ENCODE measurements around the gene MED12. TPM values are rescaled to one million over a fixed set of nuclear protein-coding genes. Genes with fewer than 3 reads are reported as not detected.

MED12 gene
- total RNA-seq, result 31.5 and 34.5 TPM in 2 replicates

DNA sequence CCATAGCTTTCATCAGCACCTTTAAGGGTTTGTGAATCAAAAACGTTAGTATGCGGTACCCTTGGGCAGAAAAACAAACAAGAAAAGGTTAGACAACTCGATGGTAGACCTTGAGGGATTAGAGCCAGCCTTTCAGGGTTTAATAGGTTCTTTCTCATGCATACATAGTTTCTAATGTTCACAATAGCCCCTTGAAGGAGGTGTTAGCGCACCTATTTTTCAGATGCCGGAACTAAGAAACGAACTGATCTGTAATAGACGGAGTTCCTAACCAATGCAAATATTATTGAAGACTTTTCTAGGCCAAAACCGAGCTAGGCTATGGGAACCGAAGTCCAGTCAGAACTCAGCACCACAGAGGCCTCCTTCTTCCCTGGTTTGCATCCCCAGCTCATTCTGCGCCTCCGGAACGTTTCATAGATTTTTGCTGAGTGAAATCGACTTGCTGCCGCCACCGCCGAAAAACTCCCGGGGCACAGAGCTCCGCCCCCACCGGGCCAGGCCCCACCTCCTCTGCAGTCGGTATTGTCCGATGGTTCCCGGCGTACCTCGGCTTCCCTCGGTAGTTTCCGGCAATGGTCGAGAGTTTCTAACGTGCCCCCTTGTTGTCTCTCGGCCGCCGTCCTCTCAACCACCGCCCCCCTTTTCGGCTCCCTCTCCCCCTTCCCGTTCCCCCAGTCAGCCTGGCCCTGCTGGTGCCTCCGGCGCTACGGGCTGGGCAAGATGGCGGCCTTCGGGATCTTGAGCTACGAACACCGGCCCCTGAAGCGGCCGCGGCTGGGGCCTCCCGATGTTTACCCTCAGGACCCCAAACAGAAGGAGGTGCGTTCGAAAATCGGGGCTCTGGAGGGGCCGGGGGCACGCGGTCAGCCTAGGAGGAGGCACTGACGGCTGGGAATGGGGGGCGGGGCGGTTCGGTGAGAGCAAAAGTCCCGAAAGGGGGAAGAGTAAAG lies at the start of gene MED12:
MED12 (plus strand) TSS at position 565 of the 953 bp plus-strand sequence; CDS start at position 724, 159 bp downstream.
- TF ChIP-seq, protein P1, sequence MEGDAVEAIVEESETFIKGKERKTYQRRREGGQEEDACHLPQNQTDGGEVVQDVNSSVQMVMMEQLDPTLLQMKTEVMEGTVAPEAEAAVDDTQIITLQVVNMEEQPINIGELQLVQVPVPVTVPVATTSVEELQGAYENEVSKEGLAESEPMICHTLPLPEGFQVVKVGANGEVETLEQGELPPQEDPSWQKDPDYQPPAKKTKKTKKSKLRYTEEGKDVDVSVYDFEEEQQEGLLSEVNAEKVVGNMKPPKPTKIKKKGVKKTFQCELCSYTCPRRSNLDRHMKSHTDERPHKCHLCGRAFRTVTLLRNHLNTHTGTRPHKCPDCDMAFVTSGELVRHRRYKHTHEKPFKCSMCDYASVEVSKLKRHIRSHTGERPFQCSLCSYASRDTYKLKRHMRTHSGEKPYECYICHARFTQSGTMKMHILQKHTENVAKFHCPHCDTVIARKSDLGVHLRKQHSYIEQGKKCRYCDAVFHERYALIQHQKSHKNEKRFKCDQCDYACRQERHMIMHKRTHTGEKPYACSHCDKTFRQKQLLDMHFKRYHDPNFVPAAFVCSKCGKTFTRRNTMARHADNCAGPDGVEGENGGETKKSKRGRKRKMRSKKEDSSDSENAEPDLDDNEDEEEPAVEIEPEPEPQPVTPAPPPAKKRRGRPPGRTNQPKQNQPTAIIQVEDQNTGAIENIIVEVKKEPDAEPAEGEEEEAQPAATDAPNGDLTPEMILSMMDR (IDR thresholded peaks at IDR 0.05; ENCODE audit: insufficient read depth, low read depth, low read length), result no peak
- peak; percentile 83 for DNase-seq (ENCODE audit: low read depth)
- H3K4me3 ChIP-seq (ENCODE audit: low read depth, low read length), result peak within 1 kb of the TSS; percentile 72

DNA sequence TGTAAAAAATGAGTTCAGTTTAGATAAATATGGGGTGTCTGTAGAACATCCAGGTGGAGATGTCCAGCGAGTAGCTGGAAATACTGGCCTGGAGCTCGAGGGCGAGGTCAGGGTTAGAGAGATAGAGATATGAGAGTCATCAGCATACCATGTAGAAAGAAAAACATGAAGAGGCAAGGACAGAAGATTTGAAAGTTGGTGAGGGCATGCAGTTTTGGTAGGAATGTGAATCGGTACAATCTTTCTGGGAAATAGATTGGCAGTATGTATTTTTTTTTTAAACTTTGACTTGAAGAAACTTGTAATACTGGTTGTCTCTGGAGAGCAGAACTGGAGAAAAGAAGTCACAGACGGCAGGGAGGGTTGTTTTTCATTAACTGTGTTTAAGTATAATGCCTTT lies 47.9 kb upstream of the MED12 start:
- TF ChIP-seq, protein P1 (IDR thresholded peaks at IDR 0.05; ENCODE audit: insufficient read depth, low read depth, low read length), result no peak
- no peak overlapping the region for H3K4me3 ChIP-seq (ENCODE audit: low read depth, low read length)
- DNase-seq (ENCODE audit: low read depth), result no peak

DNA sequence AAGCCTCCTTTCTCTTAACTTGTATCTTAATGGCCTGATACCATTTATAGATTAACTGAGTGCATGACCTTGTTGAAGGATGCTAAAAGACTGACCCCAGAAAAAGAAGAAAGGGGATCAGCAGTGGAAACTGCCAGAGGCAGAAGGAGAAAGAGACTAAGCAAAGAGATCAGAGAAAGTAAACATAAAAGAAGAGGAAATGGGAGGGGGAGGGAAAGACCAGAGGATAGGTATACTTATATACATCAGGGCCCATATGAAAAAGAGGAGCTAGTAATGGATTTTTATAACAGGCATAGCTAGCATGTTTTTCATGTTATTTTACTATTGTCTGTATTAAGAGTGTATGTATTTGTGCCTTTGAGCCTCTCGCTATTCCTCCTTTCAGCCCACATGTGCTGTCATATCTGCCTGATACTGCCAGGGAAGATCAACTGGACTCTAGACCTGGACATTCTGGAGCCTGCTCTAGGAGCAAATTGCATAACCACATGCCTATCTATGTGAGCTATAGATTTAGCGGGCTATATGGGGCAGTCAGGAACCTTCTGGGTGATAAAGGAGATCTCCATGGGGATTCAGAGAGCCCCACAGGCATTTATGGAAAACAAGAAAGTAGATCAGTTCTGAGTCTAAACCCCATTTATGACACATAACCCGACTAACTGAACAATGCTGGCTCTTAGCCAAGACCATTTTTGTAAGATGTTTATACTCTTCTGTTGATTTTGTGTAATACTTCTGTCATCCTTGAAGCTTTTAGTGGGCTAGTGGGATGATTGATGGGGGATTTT lies 36.9 kb upstream of the MED12 start:
- no peak overlapping the region for H3K4me3 ChIP-seq (ENCODE audit: low read depth, low read length)
- DNase-seq (ENCODE audit: low read depth), result no peak
- TF ChIP-seq, protein P1 (IDR thresholded peaks at IDR 0.05; ENCODE audit: insufficient read depth, low read depth, low read length), result no peak

DNA sequence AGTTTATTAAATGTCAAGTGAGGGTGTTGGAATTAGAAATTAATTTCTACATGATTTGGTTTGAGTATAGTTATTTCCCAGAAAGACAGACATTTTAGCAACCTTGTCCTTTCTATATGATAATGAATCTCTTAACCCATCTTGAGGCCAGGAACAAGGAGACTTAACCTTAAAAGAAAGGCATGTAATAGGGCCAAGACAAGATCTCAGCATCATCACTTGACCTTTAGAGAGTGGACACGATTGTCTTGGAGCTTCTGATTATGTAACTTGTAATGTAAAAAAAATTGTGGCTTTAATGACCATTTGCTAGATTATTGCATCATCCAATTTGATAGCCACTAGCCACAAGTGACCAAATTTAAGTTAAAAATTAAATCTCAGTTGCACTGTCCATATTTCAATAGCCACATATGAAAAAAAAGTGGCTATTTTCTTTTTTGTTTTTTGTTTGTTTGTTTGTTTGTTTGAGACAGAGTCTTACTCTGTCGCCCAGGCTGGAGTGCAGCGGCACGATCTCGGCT lies 36.2 kb upstream of the MED12 start:
- H3K4me3 ChIP-seq (ENCODE audit: low read depth, low read length), result no peak overlapping the region
- TF ChIP-seq, protein P1 (IDR thresholded peaks at IDR 0.05; ENCODE audit: insufficient read depth, low read depth, low read length), result no peak
- no peak for DNase-seq (ENCODE audit: low read depth)

DNA sequence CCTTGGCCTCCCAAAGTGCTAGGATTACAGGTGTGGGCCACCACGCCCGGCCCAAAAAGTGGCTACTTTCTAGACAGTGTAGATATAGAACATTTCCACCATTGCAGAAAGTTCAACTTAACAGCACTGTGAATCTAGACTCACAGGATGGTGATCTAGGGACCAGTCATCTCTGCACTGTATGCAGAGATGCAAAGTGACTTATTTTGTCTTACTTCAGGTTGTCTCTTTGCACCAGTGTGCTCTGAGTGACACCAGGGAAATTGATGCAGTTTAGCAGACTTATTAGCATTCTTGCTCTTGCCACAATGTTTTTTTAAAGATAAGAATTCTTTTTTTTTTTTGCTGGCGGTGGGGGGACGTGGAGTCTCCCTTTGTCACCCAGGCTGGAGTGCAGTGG lies 35.6 kb upstream of the MED12 start:
- TF ChIP-seq, protein P1 (IDR thresholded peaks at IDR 0.05; ENCODE audit: insufficient read depth, low read depth, low read length), result no peak
- H3K4me3 ChIP-seq (ENCODE audit: low read depth, low read length), result no peak overlapping the region
- DNase-seq (ENCODE audit: low read depth), result no peak

DNA sequence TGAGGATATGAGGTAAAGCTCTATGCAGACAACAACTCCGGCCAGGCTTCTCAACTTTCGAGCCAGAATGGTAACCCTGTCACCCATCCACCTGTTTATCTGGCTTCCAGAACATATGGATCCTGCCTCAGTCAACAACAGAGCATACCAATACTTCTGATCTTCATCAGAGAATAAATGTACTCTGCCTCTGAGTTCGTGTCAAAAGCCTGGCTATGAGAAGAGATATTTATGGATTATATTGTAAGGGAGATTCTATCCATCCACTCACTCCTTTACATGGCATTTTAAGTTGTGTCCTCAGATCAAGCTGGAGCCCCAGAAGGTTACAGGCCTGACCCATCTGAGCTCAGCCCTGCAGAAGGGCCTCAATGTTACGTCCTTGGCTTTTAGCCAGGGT lies 32.5 kb upstream of the MED12 start:
- TF ChIP-seq, protein P1 (IDR thresholded peaks at IDR 0.05; ENCODE audit: insufficient read depth, low read depth, low read length), result no peak
- DNase-seq (ENCODE audit: low read depth), result no peak

More for the DNA sequence above, 32.5 kb upstream of the MED12 start:
- no peak overlapping the region for H3K4me3 ChIP-seq (ENCODE audit: low read depth, low read length)

Measured in fibroblast of villous mesenchyme (primary cell).